MG63 (cell line): ENCODE measurements around the gene HOPX. TPM values are rescaled to one million over a fixed set of nuclear protein-coding genes. Genes with fewer than 3 reads are reported as not detected.
A peak's percentile ranks its signal among the peaks of the same experiment; 100 is the strongest.
"Not testable (repeated sequence)": the region's sequence is repeated elsewhere in the genome, so short reads cannot be mapped to it uniquely, and the experiment has no call there.

Source experiments
- DNase-seq: peaks from one replicate; pipeline ENCODE4 v3.0.0-alpha.2; 2020
- H3K27me3 ChIP-seq: fragments of 250-450 bp; sonication (Bioruptor Pico); 2 replicates; pipeline ENCODE4 v1.5.1; 2020; ENCODE audit warnings: mild to moderate bottlenecking, moderate library complexity
- H3K36me3 ChIP-seq: fragments of 250-450 bp; sonication (Bioruptor Pico); 2 replicates; pipeline ENCODE4 v1.5.1; 2020; ENCODE audit warnings: mild to moderate bottlenecking, moderate library complexity
- H3K4me3 ChIP-seq: fragments of 250-450 bp; sonication (Bioruptor Pico); 2 replicates; pipeline ENCODE4 v1.5.1; 2020; ENCODE audit warnings: mild to moderate bottlenecking, moderate library complexity
- H3K9me3 ChIP-seq: fragments of 250-450 bp; sonication (Bioruptor Pico); 2 replicates; pipeline ENCODE4 v1.5.1; 2020; ENCODE audit warnings: mild to moderate bottlenecking, moderate library complexity
- total RNA-seq: library from RNA; depleted of rRNA; stranded (reverse); fragments of >200 nt; shearing (Covaris generic); gene quantifications from 2 replicates; pipeline ENCODE4 v1.2.3, GENCODE V29; 2014; ENCODE audit warnings: low replicate concordance

Gene HOPX
- total RNA-seq, 1 experiment from 2014 or later = 0.79 TPM

- Histone ChIP-seq H3K27me3 (no peaks in the 10 kb centered on the region), H3K4me3 (no peak overlapping the region), H3K9me3 (no peaks in the 10 kb centered on the region), H3K36me3 (no peaks in the 10 kb centered on the region)
- DNase-seq = no peak
Observed at GRCh38 chr4:56648824-56649151, 32.3 kb downstream of the HOPX start.

GRCh38 chr4:56648021-56648823, 32.9 kb downstream of the HOPX start:
- H3K36me3 ChIP-seq = no peaks in the 10 kb centered on the region
- H3K9me3 ChIP-seq = no peaks in the 10 kb centered on the region
- no peaks in the 10 kb centered on the region for H3K27me3 ChIP-seq
- DNase-seq = no peak
- no peak overlapping the region for H3K4me3 ChIP-seq

GRCh38 chr4:56646341-56646740, 34.8 kb downstream of the HOPX start:
- Histone ChIP-seq H3K27me3 (no peaks in the 10 kb centered on the region), H3K4me3 (no peak overlapping the region), H3K9me3 (no peaks in the 10 kb centered on the region), H3K36me3 (no peaks in the 10 kb centered on the region)
- DNase-seq = no peak

- no peak overlapping the region for H3K4me3 ChIP-seq
- no peaks in the 10 kb centered on the region for H3K36me3 ChIP-seq
- no peak for DNase-seq
- H3K27me3 ChIP-seq = no peaks in the 10 kb centered on the region
- H3K9me3 ChIP-seq = no peaks in the 10 kb centered on the region
Observed at GRCh38 chr4:56643596-56643995, 37.5 kb downstream of the HOPX start.

- Histone ChIP-seq H3K27me3 (no peaks in the 10 kb centered on the region), H3K36me3 (no peaks in the 10 kb centered on the region), H3K9me3 (no peaks in the 10 kb centered on the region), H3K4me3 (no peak overlapping the region)
- peak; percentile 72 for DNase-seq
Observed at GRCh38 chr4:56641494-56642051, 39.5 kb downstream of the HOPX start.

- Histone ChIP-seq H3K36me3 (no peaks in the 10 kb centered on the region), H3K4me3 (no peak overlapping the region), H3K27me3 (no peaks in the 10 kb centered on the region), H3K9me3 (no peaks in the 10 kb centered on the region)
- DNase-seq = no peak
Observed at GRCh38 chr4:56640621-56641493, 40.2 kb downstream of the HOPX start.

GRCh38 chr4:56637791-56638190, 43.3 kb downstream of the HOPX start:
- DNase-seq = peak; percentile 86
- H3K9me3 ChIP-seq = no peaks in the 10 kb centered on the region; the same call in 1 of the 2 replicates
- no peak overlapping the region for H3K4me3 ChIP-seq
- no peaks in the 10 kb centered on the region for H3K27me3 ChIP-seq
- no peaks in the 10 kb centered on the region for H3K36me3 ChIP-seq

- H3K4me3 ChIP-seq = no peak overlapping the region
Observed at GRCh38 chr4:56637154-56637553, 43.9 kb downstream of the HOPX start.

GRCh38 chr4:56634954-56635353, 46.1 kb downstream of the HOPX start:
- H3K36me3 ChIP-seq, H3K27me3 ChIP-seq, H3K9me3 ChIP-seq, H3K4me3 ChIP-seq, DNase-seq: not testable (repeated sequence)

More at GRCh38 chr4:56637154-56637553, 43.9 kb downstream of the HOPX start:
- Histone ChIP-seq H3K36me3 (no peaks in the 10 kb centered on the region), H3K27me3 (no peaks in the 10 kb centered on the region), H3K9me3 (no peaks in the 10 kb centered on the region; the same call in 1 of the 2 replicates)
- DNase-seq = no peak

GRCh38 chr4:56633486-56633885, 47.6 kb downstream of the HOPX start:
- Histone ChIP-seq H3K36me3 (no peaks in the 10 kb centered on the region), H3K27me3 (no peaks in the 10 kb centered on the region), H3K9me3 (no peaks in the 10 kb centered on the region; the same call in 1 of the 2 replicates), H3K4me3 (no peak overlapping the region)
- DNase-seq = no peak

- H3K9me3 ChIP-seq = peaks cover 2% of the 10 kb centered on the region
- no peak overlapping the region for H3K4me3 ChIP-seq
- no peaks in the 10 kb centered on the region for H3K27me3 ChIP-seq
- no peak for DNase-seq
- H3K36me3 ChIP-seq = no peaks in the 10 kb centered on the region
Observed at GRCh38 chr4:56630876-56631666, 50.0 kb downstream of the HOPX start.

- H3K9me3 ChIP-seq = peaks cover 2% of the 10 kb centered on the region; the same call in 1 of the 2 replicates
- no peak overlapping the region for H3K4me3 ChIP-seq
- no peaks in the 10 kb centered on the region for H3K27me3 ChIP-seq
- H3K36me3 ChIP-seq = no peaks in the 10 kb centered on the region
- DNase-seq = no peak
Observed at GRCh38 chr4:56628592-56628991, 52.5 kb downstream of the HOPX start.

- no peaks in the 10 kb centered on the region for H3K27me3 ChIP-seq
- no peak overlapping the region for H3K4me3 ChIP-seq
- H3K36me3 ChIP-seq = no peaks in the 10 kb centered on the region
- no peak for DNase-seq
- H3K9me3 ChIP-seq = peaks cover 2% of the 10 kb centered on the region; the same call in 1 of the 2 replicates
Observed at GRCh38 chr4:56627985-56628384, 53.1 kb downstream of the HOPX start.

GRCh38 chr4:56627375-56627774, 53.7 kb downstream of the HOPX start:
- Histone ChIP-seq H3K4me3 (no peak overlapping the region), H3K27me3 (no peaks in the 10 kb centered on the region), H3K9me3 (peaks cover 2% of the 10 kb centered on the region; the same call in 1 of the 2 replicates), H3K36me3 (no peaks in the 10 kb centered on the region)
- DNase-seq = no peak

GRCh38 chr4:56626963-56627362, 54.1 kb downstream of the HOPX start:
- Histone ChIP-seq H3K9me3 (peaks cover 2% of the 10 kb centered on the region; the same call in 1 of the 2 replicates), H3K4me3 (no peak overlapping the region), H3K27me3 (no peaks in the 10 kb centered on the region), H3K36me3 (no peaks in the 10 kb centered on the region)
- DNase-seq = no peak

- H3K4me3 ChIP-seq = no peak overlapping the region
- peaks cover 2% of the 10 kb centered on the region; the same call in 1 of the 2 replicates for H3K9me3 ChIP-seq
- no peak for DNase-seq
- H3K36me3 ChIP-seq = no peaks in the 10 kb centered on the region
- H3K27me3 ChIP-seq = no peaks in the 10 kb centered on the region
Observed at GRCh38 chr4:56626420-56626819, 54.7 kb downstream of the HOPX start.
